Measurements from ENCODE around the gene KANK4.

DNA sequence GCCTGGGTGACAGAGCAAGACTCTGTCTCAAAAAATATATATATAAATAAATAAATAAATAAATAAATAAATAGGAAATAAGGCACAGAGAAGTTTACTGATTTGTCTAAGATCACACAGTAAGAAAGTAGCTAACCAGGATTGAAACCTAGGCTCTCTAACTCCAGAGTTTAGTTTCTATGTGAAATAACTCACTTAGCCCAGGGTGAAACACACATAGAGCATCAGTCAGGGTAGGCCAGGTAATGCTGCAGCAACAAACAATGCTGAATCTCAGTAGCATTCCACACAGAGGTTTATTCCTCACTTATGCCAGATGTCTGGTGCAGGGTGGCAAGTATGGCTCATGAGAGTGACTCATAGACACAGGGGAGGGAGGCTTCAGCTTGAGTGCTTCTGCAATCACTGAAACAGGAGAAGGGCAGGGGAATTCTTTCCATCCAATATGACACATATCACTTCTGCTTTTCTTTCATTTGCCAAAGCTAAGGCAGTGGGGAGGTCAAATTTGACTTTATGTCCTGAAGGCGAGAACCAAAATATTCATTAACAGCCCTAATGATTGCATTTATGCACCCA is 37.1 kb upstream of the KANK4 start:
- TF ChIP-seq EZH2phosphoT487 (IDR thresholded peaks at IDR 0.05; ENCODE audit: borderline replicate concordance, low read depth, low read length) = no peak
- TF ChIP-seq, protein P1, sequence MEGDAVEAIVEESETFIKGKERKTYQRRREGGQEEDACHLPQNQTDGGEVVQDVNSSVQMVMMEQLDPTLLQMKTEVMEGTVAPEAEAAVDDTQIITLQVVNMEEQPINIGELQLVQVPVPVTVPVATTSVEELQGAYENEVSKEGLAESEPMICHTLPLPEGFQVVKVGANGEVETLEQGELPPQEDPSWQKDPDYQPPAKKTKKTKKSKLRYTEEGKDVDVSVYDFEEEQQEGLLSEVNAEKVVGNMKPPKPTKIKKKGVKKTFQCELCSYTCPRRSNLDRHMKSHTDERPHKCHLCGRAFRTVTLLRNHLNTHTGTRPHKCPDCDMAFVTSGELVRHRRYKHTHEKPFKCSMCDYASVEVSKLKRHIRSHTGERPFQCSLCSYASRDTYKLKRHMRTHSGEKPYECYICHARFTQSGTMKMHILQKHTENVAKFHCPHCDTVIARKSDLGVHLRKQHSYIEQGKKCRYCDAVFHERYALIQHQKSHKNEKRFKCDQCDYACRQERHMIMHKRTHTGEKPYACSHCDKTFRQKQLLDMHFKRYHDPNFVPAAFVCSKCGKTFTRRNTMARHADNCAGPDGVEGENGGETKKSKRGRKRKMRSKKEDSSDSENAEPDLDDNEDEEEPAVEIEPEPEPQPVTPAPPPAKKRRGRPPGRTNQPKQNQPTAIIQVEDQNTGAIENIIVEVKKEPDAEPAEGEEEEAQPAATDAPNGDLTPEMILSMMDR (conservative IDR thresholded peaks at IDR 0.05; ENCODE audit: low read length) = no peak
